Lower leg skin (tissue), 4 donors: ENCODE measurements around the gene WNT6. TPM values are rescaled to one million over a fixed set of nuclear protein-coding genes. Genes with fewer than 3 reads are reported as not detected.

Experiments used
- DNase-seq, 2 donors: peaks; one replicate each; pipeline ENCODE4 v3.0.0-alpha.2; 2019; ENCODE audit warnings: low spot score in 2 of 2
- H3K4me3 ChIP-seq: fragments of 200-600 bp; sonication (generic); 2 replicates; pipeline ENCODE4 v1.5.1; 2017; ENCODE audit warnings: mild to moderate bottlenecking, low read depth; ENCODE audit not compliant: poor library complexity, severe bottlenecking
- POLR2A ChIP-seq, 2 donors: fragments of 450-650 bp; IDR thresholded peaks; one replicate each; pipeline ENCODE4 v1.6.1; 2016 to 2017; ENCODE audit warnings: antibody characterized with exemption in 2 of 2, mild to moderate bottlenecking in 1 of 2, moderate library complexity in 1 of 2
- WGBS, 2 donors: methylation state at CpG; one replicate each; pipeline ENCODE4 v1.1.5; 2018; 5-methylcytosine and 5-hydroxymethylcytosine counted together
- intact Hi-C: fragments of 100-400 bp; cut with DNase I; formaldehyde crosslinking; loops from one replicate; pipeline ENCODE4 v1.15.0; 2023; ENCODE audit warnings: low total_unique reads
- total RNA-seq, 4 donors: library from RNA; depleted of rRNA; stranded (reverse); fragments of >200 nt; gene quantifications; one replicate each; pipeline ENCODE4 v1.1.0, GENCODE V29; 2016
- TF ChIP-seq, protein P1 (sequence below), 3 donors: fragments of 450-650 bp; IDR thresholded peaks; one replicate each; pipeline ENCODE4 v1.5.1; 2016; ENCODE audit warnings: antibody characterized with exemption in 3 of 3, mild to moderate bottlenecking in 3 of 3, moderate library complexity in 2 of 3

The WNT6 gene
- 1 to 10 TPM; 1.3 to 5.5 (median 3.7) TPM for total RNA-seq

DNA sequence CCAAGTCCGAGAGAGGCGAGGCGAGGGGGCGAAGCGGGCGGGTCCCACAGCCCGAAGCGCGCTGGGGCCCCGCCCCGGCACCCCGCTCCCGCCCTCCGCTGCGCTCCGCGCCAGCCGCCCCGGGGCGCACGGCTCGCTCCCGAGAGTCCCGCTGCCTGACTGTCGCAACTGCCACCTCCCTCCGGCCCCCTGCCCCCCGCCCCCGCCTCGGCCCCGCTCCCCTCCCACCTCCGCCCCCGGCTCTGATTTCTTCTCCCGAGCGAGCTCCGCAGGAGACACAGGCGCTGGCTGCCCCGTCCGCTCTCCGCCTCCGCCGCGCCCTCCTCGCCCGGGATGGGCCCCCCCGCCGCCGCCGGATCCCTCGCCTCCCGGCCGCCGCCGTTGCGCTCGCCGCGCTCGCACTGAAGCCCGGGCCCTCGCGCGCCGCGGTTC, at the start of gene WNT6:
Gene WNT6, plus strand, starts transcription at position 250 of the 432 bp plus-strand sequence. CDS start 233 bp downstream, outside the sequence.
- 0 to 1% methylated on average over 6 to 21 of the region's 64 CpGs for WGBS, 2 donors
- peak within 1 kb of the TSS; percentile 11 for H3K4me3 ChIP-seq
- peak in 1 of 2 donors; percentile 87 for DNase-seq
- intact Hi-C loops: no loop called here
- TF ChIP-seq POLR2A (IDR thresholded peaks at IDR 0.05): no peak
- TF ChIP-seq, protein P1, sequence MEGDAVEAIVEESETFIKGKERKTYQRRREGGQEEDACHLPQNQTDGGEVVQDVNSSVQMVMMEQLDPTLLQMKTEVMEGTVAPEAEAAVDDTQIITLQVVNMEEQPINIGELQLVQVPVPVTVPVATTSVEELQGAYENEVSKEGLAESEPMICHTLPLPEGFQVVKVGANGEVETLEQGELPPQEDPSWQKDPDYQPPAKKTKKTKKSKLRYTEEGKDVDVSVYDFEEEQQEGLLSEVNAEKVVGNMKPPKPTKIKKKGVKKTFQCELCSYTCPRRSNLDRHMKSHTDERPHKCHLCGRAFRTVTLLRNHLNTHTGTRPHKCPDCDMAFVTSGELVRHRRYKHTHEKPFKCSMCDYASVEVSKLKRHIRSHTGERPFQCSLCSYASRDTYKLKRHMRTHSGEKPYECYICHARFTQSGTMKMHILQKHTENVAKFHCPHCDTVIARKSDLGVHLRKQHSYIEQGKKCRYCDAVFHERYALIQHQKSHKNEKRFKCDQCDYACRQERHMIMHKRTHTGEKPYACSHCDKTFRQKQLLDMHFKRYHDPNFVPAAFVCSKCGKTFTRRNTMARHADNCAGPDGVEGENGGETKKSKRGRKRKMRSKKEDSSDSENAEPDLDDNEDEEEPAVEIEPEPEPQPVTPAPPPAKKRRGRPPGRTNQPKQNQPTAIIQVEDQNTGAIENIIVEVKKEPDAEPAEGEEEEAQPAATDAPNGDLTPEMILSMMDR (IDR thresholded peaks at IDR 0.05): no peak

DNA sequence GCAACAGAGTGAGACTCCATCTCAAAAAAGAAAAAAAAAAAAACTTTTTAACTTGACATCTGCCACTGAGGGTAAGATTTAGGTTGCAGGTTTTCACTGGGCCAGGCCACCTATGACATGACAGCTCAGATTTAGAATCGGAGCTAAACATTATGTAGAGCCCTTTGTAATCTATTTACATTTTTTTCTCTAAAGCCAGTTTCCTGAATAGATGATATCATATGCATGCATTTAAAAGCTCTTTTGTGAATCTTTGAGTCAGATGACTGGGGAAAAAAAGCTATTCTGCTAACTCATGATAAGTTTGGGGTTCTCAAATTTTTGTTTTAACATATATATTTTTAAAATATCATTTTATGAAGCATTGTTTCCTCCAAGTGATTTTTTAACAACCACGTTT, 49.3 kb upstream of the WNT6 start:
- WGBS, 2 donors: 81 to 84% methylated on average over 2 of the region's 2 CpGs
- intact Hi-C loops: no loop called here
- no peak for DNase-seq
- TF ChIP-seq, protein P1 (IDR thresholded peaks at IDR 0.05): no peak
- TF ChIP-seq POLR2A (IDR thresholded peaks at IDR 0.05): no peak
- H3K4me3 ChIP-seq: no peak overlapping the region

DNA sequence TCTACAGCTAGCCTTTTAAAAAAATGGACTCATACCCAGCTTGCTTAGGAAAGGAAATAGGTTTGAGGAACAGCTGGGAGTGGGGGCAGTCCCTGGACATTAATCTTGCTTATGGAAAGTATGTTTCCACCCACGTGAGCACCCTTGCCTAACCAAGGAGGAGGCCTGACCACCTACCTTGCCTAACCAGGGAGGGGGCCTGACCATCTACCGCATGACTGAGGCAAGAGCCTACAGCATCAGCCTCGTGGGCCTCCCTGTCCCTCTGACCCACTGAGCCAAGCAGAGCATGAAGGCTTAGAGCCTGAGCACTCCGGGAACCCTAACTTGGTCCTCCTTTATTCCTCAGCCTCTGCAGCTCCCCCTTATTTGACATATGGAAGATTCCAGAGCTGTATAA, 48.2 kb upstream of the WNT6 start:
- DNase-seq: peak in 1 of 2 donors; percentile 29
- no peak overlapping the region for H3K4me3 ChIP-seq
- intact Hi-C loops: no loop called here
- WGBS, 2 donors: 87 to 88% methylated on average over 4 of the region's 4 CpGs
- TF ChIP-seq, protein P1 (IDR thresholded peaks at IDR 0.05): no peak
- no peak for TF ChIP-seq POLR2A (IDR thresholded peaks at IDR 0.05)

DNA sequence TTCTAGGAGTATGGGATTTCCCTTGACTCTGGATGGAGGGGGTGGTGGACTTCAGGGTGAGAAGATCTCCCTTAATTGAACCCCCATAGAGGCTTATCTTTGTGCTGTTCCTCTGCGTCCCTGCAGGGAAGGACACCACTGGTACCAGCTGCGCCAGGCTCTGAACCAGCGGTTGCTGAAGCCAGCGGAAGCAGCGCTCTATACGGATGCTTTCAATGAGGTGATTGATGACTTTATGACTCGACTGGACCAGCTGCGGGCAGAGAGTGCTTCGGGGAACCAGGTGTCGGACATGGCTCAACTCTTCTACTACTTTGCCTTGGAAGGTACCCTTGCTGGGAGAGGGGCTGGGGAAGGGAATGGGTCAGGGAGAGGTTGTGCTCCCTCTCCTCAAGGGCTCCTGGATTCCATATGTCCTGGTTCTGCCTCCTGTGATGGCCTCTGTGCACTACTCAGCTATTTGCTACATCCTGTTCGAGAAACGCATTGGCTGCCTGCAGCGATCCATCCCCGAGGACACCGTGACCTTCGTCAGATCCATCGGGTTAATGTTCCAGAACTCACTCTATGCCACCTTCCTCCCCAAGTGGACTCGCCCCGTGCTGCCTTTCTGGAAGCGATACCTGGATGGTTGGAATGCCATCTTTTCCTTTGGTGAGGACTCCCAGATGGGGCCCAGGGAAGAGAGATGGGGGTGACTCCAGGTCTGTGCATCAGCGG, 47.3 kb upstream of the WNT6 start:
- TF ChIP-seq, protein P1 (IDR thresholded peaks at IDR 0.05): no peak
- TF ChIP-seq POLR2A (IDR thresholded peaks at IDR 0.05): no peak
- DNase-seq: peak in 1 of 2 donors; percentile 69
- no peak overlapping the region for H3K4me3 ChIP-seq
- 95 to 96% methylated on average over 21 of the region's 21 CpGs for WGBS, 2 donors
- intact Hi-C loops: no loop called here

DNA sequence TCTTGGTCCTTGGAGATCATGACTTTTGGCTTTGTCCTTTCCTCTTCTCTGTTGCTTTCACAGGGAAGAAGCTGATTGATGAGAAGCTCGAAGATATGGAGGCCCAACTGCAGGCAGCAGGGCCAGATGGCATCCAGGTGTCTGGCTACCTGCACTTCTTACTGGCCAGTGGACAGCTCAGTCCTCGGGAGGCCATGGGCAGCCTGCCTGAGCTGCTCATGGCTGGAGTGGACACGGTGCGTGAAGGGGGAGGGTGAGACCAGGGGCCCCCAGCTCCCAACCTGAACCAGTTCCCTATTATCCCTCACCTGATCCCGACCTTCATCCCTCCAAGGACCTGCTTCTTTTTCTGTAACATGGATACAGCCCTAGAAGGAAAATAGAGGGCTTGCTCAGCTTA, 46.7 kb upstream of the WNT6 start:
- 91 to 94% methylated on average over 5 of the region's 5 CpGs for WGBS, 2 donors
- H3K4me3 ChIP-seq: no peak overlapping the region
- TF ChIP-seq, protein P1 (IDR thresholded peaks at IDR 0.05): no peak
- no peak for TF ChIP-seq POLR2A (IDR thresholded peaks at IDR 0.05)
- intact Hi-C loops: no loop called here
- DNase-seq: no peak
